HFF-Myc (cell line): Measurements from ENCODE around the gene SLIT3.

Source experiments
- DNase-seq: peaks from one replicate; pipeline ENCODE4 v3.0.0-alpha.2; 2011; ENCODE audit warnings: low read depth; ENCODE audit errors: extremely low read depth
- H3K4me3 ChIP-seq: replicated peaks from 2 replicates; pipeline ENCODE4 v1.5.1; 2011; ENCODE audit warnings: low read depth, mild to moderate bottlenecking, control low read depth, low read length
- CTCF ChIP-seq: IDR thresholded peaks from 2 replicates; pipeline ENCODE4 v1.5.1; 2012; ENCODE audit warnings: mild to moderate bottlenecking, low read depth, low read length, control low read depth; ENCODE audit errors: missing control alignments

Gene SLIT3

GRCh38 chr5:169097374-169098326 lies 203.3 kb downstream of the SLIT3 start:
- TF ChIP-seq CTCF, result no peak
- no peak for DNase-seq
- H3K4me3 ChIP-seq, result no peak overlapping the region

DNA sequence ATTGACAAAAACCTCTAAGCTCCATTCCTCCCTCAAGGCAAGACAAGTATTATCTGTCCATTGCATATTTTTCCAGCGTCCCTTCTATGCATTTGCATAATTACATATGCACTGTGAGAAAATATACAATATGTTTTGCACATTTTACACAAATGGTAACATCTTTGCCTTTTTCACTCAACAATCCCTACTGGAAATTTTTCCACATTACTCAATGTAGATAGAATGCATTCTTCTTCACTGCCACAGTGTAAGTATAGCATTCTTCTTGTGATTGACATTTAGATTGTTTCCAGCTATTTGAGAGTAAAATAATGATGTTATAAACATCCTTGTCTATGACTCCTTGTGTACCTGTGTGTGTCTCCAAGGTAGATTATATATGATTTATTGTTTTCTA lies 205.0 kb downstream of the SLIT3 start:
- DNase-seq, result no peak
- TF ChIP-seq CTCF, result no peak
- no peak overlapping the region for H3K4me3 ChIP-seq

- no peak overlapping the region for H3K4me3 ChIP-seq
- no peak for TF ChIP-seq CTCF
- DNase-seq, result no peak
Measured at GRCh38 chr5:169095410-169095960, 205.5 kb downstream of the SLIT3 start.

DNA sequence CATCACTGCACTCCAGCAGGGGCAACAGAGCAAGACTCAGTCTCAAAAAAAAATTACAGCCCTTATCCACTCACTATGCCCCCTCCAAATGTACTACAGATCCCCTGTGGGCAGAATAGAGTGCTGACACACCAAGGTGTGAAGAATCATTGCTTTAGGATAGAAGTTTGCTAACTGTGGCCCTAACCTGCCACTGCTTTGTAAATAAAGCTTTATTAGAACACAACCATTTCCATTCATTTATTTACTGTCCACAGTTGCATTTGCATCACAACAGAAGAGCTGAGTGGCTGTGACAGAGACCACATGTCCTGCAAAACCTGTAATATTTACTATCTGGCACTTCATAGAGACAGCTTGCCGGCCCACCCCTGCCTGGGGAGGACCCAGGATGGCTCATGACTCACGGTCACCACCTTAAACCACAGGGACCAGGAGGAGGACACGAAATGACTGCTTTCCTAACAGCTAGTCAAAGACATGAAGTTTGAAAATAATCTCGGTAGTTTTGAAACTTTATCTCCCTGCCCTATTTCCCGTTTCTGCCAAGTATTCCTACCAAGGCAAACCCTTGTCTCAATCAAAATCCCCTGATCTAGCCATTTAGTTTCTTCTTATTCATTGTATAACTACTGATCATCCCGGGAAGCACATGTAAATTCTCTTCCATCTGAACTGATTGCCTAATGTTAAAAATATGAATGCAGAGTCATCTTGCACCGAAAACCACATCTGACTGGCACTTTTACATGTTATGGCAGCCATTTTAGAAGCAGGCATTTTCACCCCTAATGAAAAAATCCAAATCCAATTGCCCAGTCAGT lies 206.1 kb downstream of the SLIT3 start:
- no peak overlapping the region for H3K4me3 ChIP-seq
- DNase-seq, result no peak
- TF ChIP-seq CTCF, result no peak

DNA sequence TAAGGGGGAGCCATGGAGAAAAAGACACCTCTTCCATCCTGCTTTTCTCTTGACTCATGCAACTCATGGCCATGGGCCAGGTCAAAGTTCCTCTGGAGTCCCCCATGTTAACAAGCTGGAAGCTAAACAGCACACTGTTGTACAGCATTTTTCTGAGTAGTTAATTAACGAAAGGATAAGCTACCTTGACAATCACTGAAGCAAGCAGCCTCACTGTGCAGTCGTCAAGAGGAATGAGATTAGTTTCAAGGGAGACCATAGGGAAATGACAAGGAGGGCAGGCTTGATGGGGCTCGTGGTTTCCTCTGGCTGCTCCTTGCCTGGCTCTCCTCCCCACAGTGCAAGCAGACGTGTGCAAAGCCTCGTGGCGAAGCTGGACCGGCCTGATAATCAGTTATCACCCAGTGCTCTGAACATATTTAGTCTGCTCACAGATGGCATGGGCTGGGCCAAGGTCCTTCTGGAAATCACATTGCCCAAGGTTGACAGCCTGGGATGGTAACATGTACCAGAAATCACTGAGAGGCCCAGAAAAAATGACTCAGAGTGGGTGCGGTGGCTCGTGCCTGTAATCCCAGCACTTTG lies 209.5 kb downstream of the SLIT3 start:
- TF ChIP-seq CTCF, result no peak
- H3K4me3 ChIP-seq, result no peak overlapping the region
- no peak for DNase-seq

DNA sequence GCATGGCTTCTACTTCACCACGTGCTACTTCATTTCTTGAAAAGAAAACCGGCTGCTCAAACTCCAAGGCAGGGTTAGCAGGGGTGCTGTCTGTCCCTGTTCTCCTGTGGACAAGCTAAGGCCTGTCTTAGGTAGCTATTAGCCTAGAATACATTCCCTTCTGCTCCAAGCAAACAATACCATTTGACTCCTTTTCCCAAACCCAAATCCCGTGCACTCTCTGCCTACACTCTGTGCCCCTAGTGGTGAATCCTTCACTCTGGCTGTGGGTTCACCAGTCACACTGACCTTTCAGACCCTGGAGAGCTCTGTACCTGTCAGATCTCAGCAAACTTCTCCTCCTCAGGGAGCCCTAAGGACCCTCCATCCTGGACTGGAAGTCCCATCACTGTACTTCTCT lies 211.6 kb downstream of the SLIT3 start:
- DNase-seq, result no peak
- no peak overlapping the region for H3K4me3 ChIP-seq
- TF ChIP-seq CTCF, result no peak
